GM21526 (cell line): ENCODE results near the gene ANKRD27.

Experiments
- ATAC-seq: cut with Tn5 transposase; IDR thresholded peaks from one replicate; pipeline ENCODE4 v1.9.1; 2021; ENCODE audit warnings: moderate library complexity; ENCODE audit not compliant: unreplicated experiment, low FRiP score

ANKRD27 gene

GRCh38 chr19:32691291-32691951, 16.4 kb upstream of the ANKRD27 start, which contains the start of gene NUDT19:
NUDT19 (plus strand) TSS chr19:32691821; CDS start chr19:32691961, 140 bp downstream.
- peak; percentile 88 for ATAC-seq

GRCh38 chr19:32688311-32688710, 13.3 kb upstream of the ANKRD27 start:
- ATAC-seq, result no peak

- ATAC-seq, result no peak
Observed at GRCh38 chr19:32687681-32688080, 12.7 kb upstream of the ANKRD27 start.

GRCh38 chr19:32686847-32687475, 12.0 kb upstream of the ANKRD27 start:
- no peak for ATAC-seq

- ATAC-seq, result no peak
Observed at GRCh38 chr19:32682317-32682716, 7.3 kb upstream of the ANKRD27 start.

- no peak for ATAC-seq
Observed at GRCh38 chr19:32680986-32681385, 6.0 kb upstream of the ANKRD27 start.

GRCh38 chr19:32677657-32678056, 2.7 kb upstream of the ANKRD27 start:
- ATAC-seq, result no peak

- no peak for ATAC-seq
Observed at GRCh38 chr19:32676895-32677359, 1.9 kb upstream of the ANKRD27 start.

- ATAC-seq, result no peak
Observed at GRCh38 chr19:32676186-32676894, 1.4 kb upstream of the ANKRD27 start.

GRCh38 chr19:32675720-32676185, 773 bp upstream of the ANKRD27 start, which contains the start of gene RGS9BP:
RGS9BP (plus strand) TSS chr19:32675848; CDS start chr19:32676264, 416 bp downstream.
- ATAC-seq, result no peak

- ATAC-seq, result no peak
Observed at GRCh38 chr19:32674153-32674930, 638 bp downstream of the ANKRD27 start.

- ATAC-seq, result no peak
Observed at GRCh38 chr19:32673573-32673972, 1.4 kb downstream of the ANKRD27 start.

GRCh38 chr19:32672841-32673240, 2.1 kb downstream of the ANKRD27 start:
- no peak for ATAC-seq

- ATAC-seq, result no peak
Observed at GRCh38 chr19:32671883-32672593, 2.9 kb downstream of the ANKRD27 start.

GRCh38 chr19:32669310-32669709, 5.7 kb downstream of the ANKRD27 start:
- ATAC-seq, result no peak

GRCh38 chr19:32666084-32666483, 8.9 kb downstream of the ANKRD27 start:
- ATAC-seq, result no peak

- ATAC-seq, result no peak
Observed at GRCh38 chr19:32662186-32662585, 12.8 kb downstream of the ANKRD27 start.

- no peak for ATAC-seq
Observed at GRCh38 chr19:32661318-32661717, 13.7 kb downstream of the ANKRD27 start.

- ATAC-seq, result no peak
Observed at GRCh38 chr19:32658527-32658926, 16.5 kb downstream of the ANKRD27 start.

GRCh38 chr19:32658075-32658474, 16.9 kb downstream of the ANKRD27 start:
- no peak for ATAC-seq
